ENCODE results near the gene FMNL1. TPM values are rescaled to one million over a fixed set of nuclear protein-coding genes. Genes with fewer than 3 reads are reported as not detected.

The FMNL1 gene
- total and polyA plus RNA-seq, 4 donors = 1.5 to 7.4 (median 4.8) TPM

GRCh38 chr17:45296003-45296832, 74.5 kb downstream of the FMNL1 start (continued):
- TF ChIP-seq, protein P1, sequence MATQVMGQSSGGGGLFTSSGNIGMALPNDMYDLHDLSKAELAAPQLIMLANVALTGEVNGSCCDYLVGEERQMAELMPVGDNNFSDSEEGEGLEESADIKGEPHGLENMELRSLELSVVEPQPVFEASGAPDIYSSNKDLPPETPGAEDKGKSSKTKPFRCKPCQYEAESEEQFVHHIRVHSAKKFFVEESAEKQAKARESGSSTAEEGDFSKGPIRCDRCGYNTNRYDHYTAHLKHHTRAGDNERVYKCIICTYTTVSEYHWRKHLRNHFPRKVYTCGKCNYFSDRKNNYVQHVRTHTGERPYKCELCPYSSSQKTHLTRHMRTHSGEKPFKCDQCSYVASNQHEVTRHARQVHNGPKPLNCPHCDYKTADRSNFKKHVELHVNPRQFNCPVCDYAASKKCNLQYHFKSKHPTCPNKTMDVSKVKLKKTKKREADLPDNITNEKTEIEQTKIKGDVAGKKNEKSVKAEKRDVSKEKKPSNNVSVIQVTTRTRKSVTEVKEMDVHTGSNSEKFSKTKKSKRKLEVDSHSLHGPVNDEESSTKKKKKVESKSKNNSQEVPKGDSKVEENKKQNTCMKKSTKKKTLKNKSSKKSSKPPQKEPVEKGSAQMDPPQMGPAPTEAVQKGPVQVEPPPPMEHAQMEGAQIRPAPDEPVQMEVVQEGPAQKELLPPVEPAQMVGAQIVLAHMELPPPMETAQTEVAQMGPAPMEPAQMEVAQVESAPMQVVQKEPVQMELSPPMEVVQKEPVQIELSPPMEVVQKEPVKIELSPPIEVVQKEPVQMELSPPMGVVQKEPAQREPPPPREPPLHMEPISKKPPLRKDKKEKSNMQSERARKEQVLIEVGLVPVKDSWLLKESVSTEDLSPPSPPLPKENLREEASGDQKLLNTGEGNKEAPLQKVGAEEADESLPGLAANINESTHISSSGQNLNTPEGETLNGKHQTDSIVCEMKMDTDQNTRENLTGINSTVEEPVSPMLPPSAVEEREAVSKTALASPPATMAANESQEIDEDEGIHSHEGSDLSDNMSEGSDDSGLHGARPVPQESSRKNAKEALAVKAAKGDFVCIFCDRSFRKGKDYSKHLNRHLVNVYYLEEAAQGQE (IDR thresholded peaks at IDR 0.05) = no peak

GRCh38 chr17:45296833-45297124, 75.1 kb downstream of the FMNL1 start:
- Histone ChIP-seq H3K36me3 (ENCODE audit: control insufficient read depth in 4 of 4, insufficient read depth in 3 of 4, low read depth in 1 of 4, low read length in 3 of 4) (no peaks in the 10 kb centered on the region), H3K9me3 (ENCODE audit: control insufficient read depth in 4 of 4, low read length in 3 of 4) (no peaks in the 10 kb centered on the region), H3K4me1 (ENCODE audit: control insufficient read depth in 4 of 4, insufficient read depth in 4 of 4, low read length in 3 of 4) (peaks cover 26 to 73% (median 52%) of the 10 kb centered on the region in 4 donors), H3K9ac (ENCODE audit: low read depth in 1 of 2, low read length in 2 of 2) (no peak overlapping the region), H3K27me3 (ENCODE audit: control insufficient read depth in 4 of 4, insufficient read depth in 4 of 4, low read length in 3 of 4) (no peaks in the 10 kb centered on the region), H3K27ac (ENCODE audit: low read depth in 1 of 2, low read length in 2 of 2) (no peak overlapping the region), H3K4me3 (ENCODE audit: low read depth in 1 of 3, low read length in 3 of 3) (no peak overlapping the region)
- DNase-seq (ENCODE audit: low spot score) = no peak
- TF ChIP-seq, protein P2, sequence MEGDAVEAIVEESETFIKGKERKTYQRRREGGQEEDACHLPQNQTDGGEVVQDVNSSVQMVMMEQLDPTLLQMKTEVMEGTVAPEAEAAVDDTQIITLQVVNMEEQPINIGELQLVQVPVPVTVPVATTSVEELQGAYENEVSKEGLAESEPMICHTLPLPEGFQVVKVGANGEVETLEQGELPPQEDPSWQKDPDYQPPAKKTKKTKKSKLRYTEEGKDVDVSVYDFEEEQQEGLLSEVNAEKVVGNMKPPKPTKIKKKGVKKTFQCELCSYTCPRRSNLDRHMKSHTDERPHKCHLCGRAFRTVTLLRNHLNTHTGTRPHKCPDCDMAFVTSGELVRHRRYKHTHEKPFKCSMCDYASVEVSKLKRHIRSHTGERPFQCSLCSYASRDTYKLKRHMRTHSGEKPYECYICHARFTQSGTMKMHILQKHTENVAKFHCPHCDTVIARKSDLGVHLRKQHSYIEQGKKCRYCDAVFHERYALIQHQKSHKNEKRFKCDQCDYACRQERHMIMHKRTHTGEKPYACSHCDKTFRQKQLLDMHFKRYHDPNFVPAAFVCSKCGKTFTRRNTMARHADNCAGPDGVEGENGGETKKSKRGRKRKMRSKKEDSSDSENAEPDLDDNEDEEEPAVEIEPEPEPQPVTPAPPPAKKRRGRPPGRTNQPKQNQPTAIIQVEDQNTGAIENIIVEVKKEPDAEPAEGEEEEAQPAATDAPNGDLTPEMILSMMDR (IDR thresholded peaks at IDR 0.05; ENCODE audit: low read depth, low read length, missing input control) = no peak
- TF ChIP-seq, protein P3, sequence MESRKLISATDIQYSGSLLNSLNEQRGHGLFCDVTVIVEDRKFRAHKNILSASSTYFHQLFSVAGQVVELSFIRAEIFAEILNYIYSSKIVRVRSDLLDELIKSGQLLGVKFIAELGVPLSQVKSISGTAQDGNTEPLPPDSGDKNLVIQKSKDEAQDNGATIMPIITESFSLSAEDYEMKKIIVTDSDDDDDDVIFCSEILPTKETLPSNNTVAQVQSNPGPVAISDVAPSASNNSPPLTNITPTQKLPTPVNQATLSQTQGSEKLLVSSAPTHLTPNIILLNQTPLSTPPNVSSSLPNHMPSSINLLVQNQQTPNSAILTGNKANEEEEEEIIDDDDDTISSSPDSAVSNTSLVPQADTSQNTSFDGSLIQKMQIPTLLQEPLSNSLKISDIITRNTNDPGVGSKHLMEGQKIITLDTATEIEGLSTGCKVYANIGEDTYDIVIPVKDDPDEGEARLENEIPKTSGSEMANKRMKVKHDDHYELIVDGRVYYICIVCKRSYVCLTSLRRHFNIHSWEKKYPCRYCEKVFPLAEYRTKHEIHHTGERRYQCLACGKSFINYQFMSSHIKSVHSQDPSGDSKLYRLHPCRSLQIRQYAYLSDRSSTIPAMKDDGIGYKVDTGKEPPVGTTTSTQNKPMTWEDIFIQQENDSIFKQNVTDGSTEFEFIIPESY (IDR thresholded peaks at IDR 0.05) = no peak
- TF ChIP-seq NR2F2 (IDR thresholded peaks at IDR 0.05) (no peak), JUND (IDR thresholded peaks at IDR 0.05) (no peak), GABPA (IDR thresholded peaks at IDR 0.05 in 1 of 2, conservative IDR thresholded peaks at IDR 0.05 in 1 of 2) (no peak)
- 46% methylated on average over 1 of the region's 1 CpG for WGBS

Other genes with a start within 250 kb of the FMNL1 start
- gene DCAKD, start 170.3 kb upstream of the FMNL1 start, total RNA-seq = 10 to 100 TPM; 15.6 to 22.9 TPM
- 10 to 100 TPM in 1 of 2 donors, 1 to 10 TPM in 1; 9.7 to 13.6 TPM for gene DCAKD, start 170.3 kb upstream of the FMNL1 start, polyA plus RNA-seq
- 10 to 100 TPM; 27.0 to 55.1 TPM for gene NMT1, start 160.6 kb upstream of the FMNL1 start, total RNA-seq
- gene NMT1, start 160.6 kb upstream of the FMNL1 start, polyA plus RNA-seq = 10 to 100 TPM; 30.2 to 83.7 TPM
- gene PLCD3, start 89.4 kb upstream of the FMNL1 start, total RNA-seq = 1 to 10 TPM in 1 of 2 donors, under 1 TPM in 1; 0.28 to 2.3 TPM
- 1 to 10 TPM; 1.1 to 1.6 TPM for gene PLCD3, start 89.4 kb upstream of the FMNL1 start, polyA plus RNA-seq
- 10 to 100 TPM in 1 of 2 donors, 1 to 10 TPM in 1; 4.4 to 51.4 TPM for gene ACBD4, start 86.2 kb upstream of the FMNL1 start, total RNA-seq
- 10 to 100 TPM; 43.2 to 46.5 TPM for gene ACBD4, start 86.2 kb upstream of the FMNL1 start, polyA plus RNA-seq
- 10 to 100 TPM; 13.4 to 14.3 TPM for gene HEXIM1, start 73.4 kb upstream of the FMNL1 start, total RNA-seq
- gene HEXIM1, start 73.4 kb upstream of the FMNL1 start, polyA plus RNA-seq = 10 to 100 TPM in 1 of 2 donors, 1 to 10 TPM in 1; 7.4 to 11.3 TPM
- gene HEXIM2, start 60.0 kb upstream of the FMNL1 start, total RNA-seq = 1 to 10 TPM; 3.5 to 4.8 TPM
- gene HEXIM2, start 60.0 kb upstream of the FMNL1 start, polyA plus RNA-seq = 10 to 100 TPM in 1 of 2 donors, 1 to 10 TPM in 1; 6.1 to 10.7 TPM
- gene SPATA32, start 40.2 kb downstream of the FMNL1 start, total RNA-seq = not detected
- gene SPATA32, start 40.2 kb downstream of the FMNL1 start, polyA plus RNA-seq = not detected
- gene MAP3K14, start 95.1 kb downstream of the FMNL1 start, total RNA-seq = 1 to 10 TPM; 1.2 to 7.8 TPM
- 1 to 10 TPM; 2.2 to 6.1 TPM for gene MAP3K14, start 95.1 kb downstream of the FMNL1 start, polyA plus RNA-seq
- gene ARHGAP27, start 211.0 kb downstream of the FMNL1 start, total RNA-seq = 10 to 100 TPM; 10.6 to 10.9 TPM
- 1 to 10 TPM; 1.8 to 4.9 TPM for gene ARHGAP27, start 211.0 kb downstream of the FMNL1 start, polyA plus RNA-seq

Data from liver (tissue), 9 donors.